Measurements from ENCODE around the gene KCNJ5. TPM values are rescaled to one million over a fixed set of nuclear protein-coding genes. Genes with fewer than 3 reads are reported as not detected.
A peak's percentile ranks its signal among the peaks of the same experiment; 100 is the strongest.

Gene KCNJ5
- total and polyA plus RNA-seq, 10 of the 15 experiments (the other 5 are each of a cell fraction or from before 2014, with no cell fraction given), result 0.03 TPM; not detected in 8

DNA sequence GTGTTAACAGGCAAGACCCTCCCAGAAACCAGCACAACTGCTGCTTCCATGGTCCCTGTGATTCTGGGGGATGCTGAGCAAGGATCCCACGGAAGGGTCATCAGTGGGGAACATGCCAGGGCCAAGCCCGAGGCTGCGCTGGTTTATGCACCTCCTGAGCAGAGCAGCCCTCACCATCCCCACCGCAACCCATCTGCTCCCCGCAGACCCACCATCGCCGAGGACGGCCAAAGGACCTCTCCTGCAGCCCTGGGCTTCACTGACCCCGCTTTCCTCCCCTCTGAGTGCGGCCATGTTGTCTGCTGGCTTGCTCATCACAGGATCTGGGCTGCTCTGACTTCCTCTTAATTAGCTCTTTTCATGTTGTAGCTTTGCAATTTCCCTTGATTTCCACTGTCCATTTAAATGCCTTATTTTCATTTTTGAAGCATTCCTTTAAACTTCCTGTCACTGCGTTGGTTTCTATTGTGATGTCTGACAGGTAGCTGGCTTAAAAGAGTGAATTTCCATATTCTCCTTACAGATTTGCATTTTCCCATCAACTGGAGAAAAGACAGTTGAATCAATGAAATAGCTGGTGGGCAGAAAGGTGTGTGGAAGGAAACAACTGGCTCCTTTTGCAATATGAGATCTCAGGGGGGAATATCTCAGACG, 36.7 kb downstream of the KCNJ5 start (continued):
- TF ChIP-seq, protein P1, sequence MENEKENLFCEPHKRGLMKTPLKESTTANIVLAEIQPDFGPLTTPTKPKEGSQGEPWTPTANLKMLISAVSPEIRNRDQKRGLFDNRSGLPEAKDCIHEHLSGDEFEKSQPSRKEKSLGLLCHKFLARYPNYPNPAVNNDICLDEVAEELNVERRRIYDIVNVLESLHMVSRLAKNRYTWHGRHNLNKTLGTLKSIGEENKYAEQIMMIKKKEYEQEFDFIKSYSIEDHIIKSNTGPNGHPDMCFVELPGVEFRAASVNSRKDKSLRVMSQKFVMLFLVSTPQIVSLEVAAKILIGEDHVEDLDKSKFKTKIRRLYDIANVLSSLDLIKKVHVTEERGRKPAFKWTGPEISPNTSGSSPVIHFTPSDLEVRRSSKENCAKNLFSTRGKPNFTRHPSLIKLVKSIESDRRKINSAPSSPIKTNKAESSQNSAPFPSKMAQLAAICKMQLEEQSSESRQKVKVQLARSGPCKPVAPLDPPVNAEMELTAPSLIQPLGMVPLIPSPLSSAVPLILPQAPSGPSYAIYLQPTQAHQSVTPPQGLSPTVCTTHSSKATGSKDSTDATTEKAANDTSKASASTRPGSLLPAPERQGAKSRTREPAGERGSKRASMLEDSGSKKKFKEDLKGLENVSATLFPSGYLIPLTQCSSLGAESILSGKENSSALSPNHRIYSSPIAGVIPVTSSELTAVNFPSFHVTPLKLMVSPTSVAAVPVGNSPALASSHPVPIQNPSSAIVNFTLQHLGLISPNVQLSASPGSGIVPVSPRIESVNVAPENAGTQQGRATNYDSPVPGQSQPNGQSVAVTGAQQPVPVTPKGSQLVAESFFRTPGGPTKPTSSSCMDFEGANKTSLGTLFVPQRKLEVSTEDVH (IDR thresholded peaks at IDR 0.05; ENCODE audit: low read depth, partially characterized antibody), result no peak
- TF ChIP-seq SUZ12 (IDR thresholded peaks at IDR 0.05; ENCODE audit: unreplicated experiment) (no peak), NFIC (IDR thresholded peaks at IDR 0.05; ENCODE audit: low read depth, low read length) (no peak), POLR2AphosphoS2 (IDR thresholded peaks at IDR 0.05; ENCODE audit: low read depth, low read length) (no peak), CREM (IDR thresholded peaks at IDR 0.05; ENCODE audit: low read depth) (no peak)

GRCh38 chr11:128928400-128928799, 37.2 kb downstream of the KCNJ5 start:
- intact Hi-C loops (cut with micrococcal nuclease; ENCODE audit: unreplicated experiment) (no loop called here), in situ Hi-C loops (cut with MboI) (no loop called here)
- Histone ChIP-seq H3K79me2 (ENCODE audit: control insufficient read depth, insufficient read depth, low read length) (no peaks in the 10 kb centered on the region), H4K20me1 (ENCODE audit: control insufficient read depth, insufficient read depth) (no peaks in the 10 kb centered on the region), H3K9me3 (replicated peaks; ENCODE audit: control insufficient read depth, insufficient read depth, low read length) (no peaks in the 10 kb centered on the region), H2AFZ (ENCODE audit: control insufficient read depth, low read depth, low read length) (peak overlapping the region; percentile 84), H3K4me1 (ENCODE audit: control insufficient read depth, insufficient read depth, low read length) (peaks cover 5% of the 10 kb centered on the region), H3K36me3 (ENCODE audit: control insufficient read depth in 2 of 2, insufficient read depth in 2 of 2, low read length in 1 of 2) (no peaks in the 10 kb centered on the region), H3K27ac (ENCODE audit: control insufficient read depth, insufficient read depth) (no peak overlapping the region), H3K4me2 (ENCODE audit: control insufficient read depth, insufficient read depth) (peak overlapping the region; percentile 80), H3K27me3 (replicated peaks in 1 of 2; ENCODE audit: control insufficient read depth in 2 of 2, insufficient read depth in 2 of 2, low read length in 1 of 2) (no peaks in the 10 kb centered on the region), H3K9ac (ENCODE audit: control insufficient read depth, insufficient read depth, low read length) (no peak overlapping the region), H3K4me3 (no peak overlapping the region)
- ChIA-PET RAD21 (ENCODE audit: unreplicated experiment) (interaction anchor here (0.7 to 1.7 kb wide), 6 partner anchors 11 to 43 kb away, joined by 3 to 9 read pairs (median 4); no protein-coding TSS in a partner anchor), SMC1A (ENCODE audit: uncharacterized antibody, unreplicated experiment) (interaction anchor here (0.7 to 1.7 kb wide), 10 partner anchors 9 to 771 kb away, joined by 3 to 7 read pairs (median 3); no protein-coding TSS in a partner anchor), POLR2A (interaction anchor here (1.5 kb wide), 1 partner anchor 9 kb away, joined by 7 read pairs; no protein-coding TSS in a partner anchor), CTCF (interaction anchor here (0.6 to 2.7 kb wide), 9 partner anchors 12 to 1920 kb away, joined by 3 to 26 read pairs (median 3); no protein-coding TSS in a partner anchor)
- WGBS (ENCODE audit: insufficient coverage, insufficient replicate concordance, low lambda C conversion rate, missing lambda C conversion rate), result 4% methylated on average over 5 of the region's 5 CpGs
- ATAC-seq, result peak; percentile 96
- peak; percentile 18 for FAIRE-seq
- DNase-seq (ENCODE audit: low read depth, low spot score), result peak; percentile 65
- BruUV-seq (replicated peaks), result no TSS peak
- TF ChIP-seq YY1 (IDR thresholded peaks at IDR 0.05; ENCODE audit: low read depth, low read length), result no peak
- TF ChIP-seq NFXL1 (IDR thresholded peaks at IDR 0.05; ENCODE audit: borderline replicate concordance), result no peak
- no peak for TF ChIP-seq BCL3 (IDR thresholded peaks at IDR 0.05; ENCODE audit: borderline replicate concordance, insufficient read depth, low read depth, low read length, poor library complexity, severe bottlenecking)
- TF ChIP-seq, protein P2, sequence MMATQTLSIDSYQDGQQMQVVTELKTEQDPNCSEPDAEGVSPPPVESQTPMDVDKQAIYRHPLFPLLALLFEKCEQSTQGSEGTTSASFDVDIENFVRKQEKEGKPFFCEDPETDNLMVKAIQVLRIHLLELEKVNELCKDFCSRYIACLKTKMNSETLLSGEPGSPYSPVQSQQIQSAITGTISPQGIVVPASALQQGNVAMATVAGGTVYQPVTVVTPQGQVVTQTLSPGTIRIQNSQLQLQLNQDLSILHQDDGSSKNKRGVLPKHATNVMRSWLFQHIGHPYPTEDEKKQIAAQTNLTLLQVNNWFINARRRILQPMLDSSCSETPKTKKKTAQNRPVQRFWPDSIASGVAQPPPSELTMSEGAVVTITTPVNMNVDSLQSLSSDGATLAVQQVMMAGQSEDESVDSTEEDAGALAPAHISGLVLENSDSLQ (IDR thresholded peaks at IDR 0.05), result peak; percentile 73
- no peak for TF ChIP-seq RB1 (IDR thresholded peaks at IDR 0.05; ENCODE audit: borderline replicate concordance)
- TF ChIP-seq ELK1 (IDR thresholded peaks at IDR 0.05; ENCODE audit: low read depth, low read length), result peak; percentile 58; the same call in 1 of the 2 replicates
- no peak for TF ChIP-seq PBX3 (IDR thresholded peaks at IDR 0.05; ENCODE audit: insufficient replicate concordance, low read depth, low read length)
- no peak for TF ChIP-seq POLR2AphosphoS5 (IDR thresholded peaks at IDR 0.05; ENCODE audit: low read length)
